ENCODE measurements around the gene SSUH2. TPM values are rescaled to one million over a fixed set of nuclear protein-coding genes. Genes with fewer than 3 reads are reported as not detected.

Gene SSUH2
- total and polyA plus RNA-seq, 7 donors: 0.11 to 1.1 (median 0.36) TPM

DNA sequence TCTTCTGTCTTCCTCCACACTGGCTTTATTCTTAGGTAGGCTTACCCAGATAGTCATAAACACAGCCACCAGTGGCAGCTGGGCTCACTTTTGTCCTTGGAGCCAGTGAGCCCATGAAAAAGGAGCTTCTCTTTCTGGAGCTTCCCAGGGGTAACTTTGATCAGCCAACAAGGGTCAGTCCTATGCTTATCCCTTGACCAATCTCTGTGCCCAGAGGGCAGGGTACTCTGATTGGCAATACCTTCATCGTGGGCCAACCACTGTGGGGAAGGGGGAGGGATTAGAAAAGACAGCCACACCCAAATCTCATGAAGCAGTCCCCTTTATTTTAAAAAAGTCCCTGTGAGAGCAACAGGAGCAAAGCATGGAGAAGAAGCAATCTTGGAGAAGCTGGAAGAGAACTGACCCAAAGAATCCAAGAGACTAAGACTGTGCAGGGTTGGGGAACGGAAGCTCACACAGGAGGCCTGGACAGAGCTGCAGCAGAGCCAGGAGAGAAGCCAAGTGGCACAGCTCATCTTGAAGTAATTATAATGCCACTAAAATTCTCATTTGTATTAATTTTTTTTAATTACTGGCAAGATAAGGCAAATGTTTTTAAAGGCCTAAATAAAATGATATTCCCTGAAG, 70.4 kb downstream of the SSUH2 start:
- TF ChIP-seq, protein P1, sequence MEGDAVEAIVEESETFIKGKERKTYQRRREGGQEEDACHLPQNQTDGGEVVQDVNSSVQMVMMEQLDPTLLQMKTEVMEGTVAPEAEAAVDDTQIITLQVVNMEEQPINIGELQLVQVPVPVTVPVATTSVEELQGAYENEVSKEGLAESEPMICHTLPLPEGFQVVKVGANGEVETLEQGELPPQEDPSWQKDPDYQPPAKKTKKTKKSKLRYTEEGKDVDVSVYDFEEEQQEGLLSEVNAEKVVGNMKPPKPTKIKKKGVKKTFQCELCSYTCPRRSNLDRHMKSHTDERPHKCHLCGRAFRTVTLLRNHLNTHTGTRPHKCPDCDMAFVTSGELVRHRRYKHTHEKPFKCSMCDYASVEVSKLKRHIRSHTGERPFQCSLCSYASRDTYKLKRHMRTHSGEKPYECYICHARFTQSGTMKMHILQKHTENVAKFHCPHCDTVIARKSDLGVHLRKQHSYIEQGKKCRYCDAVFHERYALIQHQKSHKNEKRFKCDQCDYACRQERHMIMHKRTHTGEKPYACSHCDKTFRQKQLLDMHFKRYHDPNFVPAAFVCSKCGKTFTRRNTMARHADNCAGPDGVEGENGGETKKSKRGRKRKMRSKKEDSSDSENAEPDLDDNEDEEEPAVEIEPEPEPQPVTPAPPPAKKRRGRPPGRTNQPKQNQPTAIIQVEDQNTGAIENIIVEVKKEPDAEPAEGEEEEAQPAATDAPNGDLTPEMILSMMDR (IDR thresholded peaks at IDR 0.05): no peak
- DNase-seq (no peak), ATAC-seq (peak in 2 of 4 donors; percentile 18 to 23)
- no peak overlapping the region for H3K4me3 ChIP-seq
- no peaks in the 10 kb centered on the region for H3K27me3 ChIP-seq (ENCODE audit: insufficient read depth in 3 of 3, low read length in 2 of 3)
- no peaks in the 10 kb centered on the region for H3K9me3 ChIP-seq
- H3K27ac ChIP-seq: peak overlapping the region; percentile 71
- H3K36me3 ChIP-seq (ENCODE audit: insufficient read depth in 1 of 2, low read depth in 1 of 2): peaks cover 5 to 28% of the 10 kb centered on the region in 2 donors
- 28 to 32% (median 30%) methylated on average over 2 of the region's 2 CpGs for WGBS, 3 donors
- intact Hi-C loops (cut with DNase I): no loop called here
- peaks cover 43% of the 10 kb centered on the region for H3K4me1 ChIP-seq

- no peak for DNase-seq
- intact Hi-C loops (cut with DNase I): no loop called here
- H3K9me3 ChIP-seq: no peaks in the 10 kb centered on the region
- TF ChIP-seq, protein P1 (IDR thresholded peaks at IDR 0.05): no peak
- H3K4me3 ChIP-seq: no peak overlapping the region
- H3K36me3 ChIP-seq (ENCODE audit: insufficient read depth in 1 of 2, low read depth in 1 of 2): peaks cover 6 to 35% of the 10 kb centered on the region in 2 donors
- no peak for ATAC-seq
- H3K27ac ChIP-seq: peak overlapping the region; percentile 71
- H3K4me1 ChIP-seq: peaks cover 43% of the 10 kb centered on the region
- no peaks in the 10 kb centered on the region for H3K27me3 ChIP-seq (ENCODE audit: insufficient read depth in 3 of 3, low read length in 2 of 3)
- WGBS, 3 donors: 14 to 25% (median 19%) methylated on average over 4 of the region's 4 CpGs
Measured at GRCh38 chr3:8573342-8573926, 71.2 kb downstream of the SSUH2 start.

DNA sequence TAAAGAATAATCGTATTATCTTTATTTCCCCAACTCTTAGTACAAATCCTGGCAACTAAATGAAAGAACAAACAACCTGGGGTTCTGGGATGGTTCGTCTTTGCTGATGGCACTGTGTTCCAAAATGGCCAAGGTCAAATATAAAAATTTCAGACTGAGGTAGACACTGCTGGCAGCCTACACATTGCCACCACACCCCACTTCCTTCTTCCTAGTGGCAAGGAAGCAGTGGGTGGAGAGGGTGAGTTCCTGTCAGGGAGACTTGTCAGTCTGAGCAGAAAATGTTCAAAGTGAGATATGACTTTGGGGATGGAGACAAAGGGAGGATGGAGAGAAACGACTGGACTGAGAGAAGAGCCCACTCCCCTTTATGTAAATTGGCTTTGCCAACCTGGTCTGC, 73.3 kb downstream of the SSUH2 start:
- peaks cover 36% of the 10 kb centered on the region for H3K4me1 ChIP-seq
- no peak for ATAC-seq
- peak overlapping the region; percentile 71 for H3K27ac ChIP-seq

More for the DNA sequence above, 73.3 kb downstream of the SSUH2 start:
- peaks cover 6 to 57% of the 10 kb centered on the region in 2 donors for H3K36me3 ChIP-seq (ENCODE audit: insufficient read depth in 1 of 2, low read depth in 1 of 2)
- intact Hi-C loops (cut with DNase I): no loop called here
- TF ChIP-seq, protein P1 (IDR thresholded peaks at IDR 0.05): no peak
- no peak for DNase-seq
- H3K9me3 ChIP-seq: no peaks in the 10 kb centered on the region
- no peaks in the 10 kb centered on the region for H3K27me3 ChIP-seq (ENCODE audit: insufficient read depth in 3 of 3, low read length in 2 of 3)
- 39 to 75% (median 71%) methylated on average over 2 to 3 of the region's 3 CpGs for WGBS, 3 donors
- no peak overlapping the region for H3K4me3 ChIP-seq

Other genes starting within 250 kb of the SSUH2 start
- 1,000 to 10,000 TPM in 1 of 4 donors, 100 to 1,000 TPM in 3; 340 to 1,074 (median 476) TPM for gene LMCD1, start 143.0 kb downstream of the SSUH2 start, total RNA-seq
- gene LMCD1, start 143.0 kb downstream of the SSUH2 start, polyA plus RNA-seq: 1,000 to 10,000 TPM in 1 of 3 donors, 100 to 1,000 TPM in 1, 10 to 100 TPM in 1; 83.0 to 1,120 (median 129) TPM
- 10 to 100 TPM; 36.4 to 71.1 (median 52.5) TPM for gene CAV3, start 89.0 kb upstream of the SSUH2 start, total RNA-seq
- 10 to 100 TPM; 20.5 to 67.2 (median 49.3) TPM for gene CAV3, start 89.0 kb upstream of the SSUH2 start, polyA plus RNA-seq
- gene OXTR, start 124.8 kb upstream of the SSUH2 start, total RNA-seq: under 1 TPM in 2 of 4 donors, not detected in 2; 0.11 to 0.16 TPM
- under 1 TPM; 0.09 to 0.38 (median 0.12) TPM for gene OXTR, start 124.8 kb upstream of the SSUH2 start, polyA plus RNA-seq